GM12872 (cell line): ENCODE results near the gene MBD3.

ENCODE experiments used
- CTCF ChIP-seq: IDR thresholded peaks from 3 replicates; pipeline ENCODE4 v1.5.1; 2011; ENCODE audit warnings: low read depth, mild to moderate bottlenecking, low read length, moderate library complexity; ENCODE audit not compliant: insufficient read depth

Gene MBD3

GRCh38 chr19:1631557-1632100 lies 39.0 kb upstream of the MBD3 start:
- TF ChIP-seq CTCF = no peak

GRCh38 chr19:1630811-1631210 lies 38.1 kb upstream of the MBD3 start:
- TF ChIP-seq CTCF = no peak

- TF ChIP-seq CTCF = no peak
Observed at GRCh38 chr19:1630012-1630411, 37.3 kb upstream of the MBD3 start.

- TF ChIP-seq CTCF = no peak
Observed at GRCh38 chr19:1629256-1629808, 36.7 kb upstream of the MBD3 start.

- TF ChIP-seq CTCF = no peak
Observed at GRCh38 chr19:1627194-1627593, 34.5 kb upstream of the MBD3 start.

- TF ChIP-seq CTCF = no peak
Observed at GRCh38 chr19:1626417-1627010, 33.8 kb upstream of the MBD3 start.

GRCh38 chr19:1624458-1624857 lies 31.8 kb upstream of the MBD3 start:
- TF ChIP-seq CTCF = peak; percentile 78
